Central memory CD8-positive, alpha-beta T cell (primary cell): ENCODE results near the gene AVPR2.

Experiments used
- ATAC-seq: fragments of 150-1000 bp; cut with Tn5 transposase; replicated peaks from 2 replicates; pipeline ENCODE4 v1.10.0; 2022; ENCODE audit warnings: mild to moderate bottlenecking, moderate FRiP score, moderate number of reproducible peaks; ENCODE audit not compliant: poor library complexity, severe bottlenecking; ENCODE audit errors: extremely low read depth
- DNase-seq, 2 donors: peaks; one replicate each; pipeline ENCODE4 v3.0.0; 2021; ENCODE audit warnings: low spot score in 2 of 2
- H3K27ac Mint-ChIP-seq: one replicate; pipeline ENCODE4 v1.8.0; 2022; ENCODE audit warnings: low read depth, mild to moderate bottlenecking, moderate library complexity, mixed read lengths
- H3K27me3 Mint-ChIP-seq: one replicate; pipeline ENCODE4 v1.8.0; 2022; ENCODE audit warnings: mixed read lengths
- H3K36me3 Mint-ChIP-seq: one replicate; pipeline ENCODE4 v1.8.0; 2022; ENCODE audit warnings: mild to moderate bottlenecking, moderate library complexity, mixed read lengths; ENCODE audit not compliant: insufficient read depth
- H3K4me1 Mint-ChIP-seq: one replicate; pipeline ENCODE4 v1.8.0; 2022; ENCODE audit warnings: mixed read lengths
- H3K4me3 Mint-ChIP-seq: one replicate; pipeline ENCODE4 v1.8.0; 2022; ENCODE audit warnings: mild to moderate bottlenecking, moderate library complexity, mixed read lengths
- H3K9me3 Mint-ChIP-seq: one replicate; pipeline ENCODE4 v1.8.0; 2022; ENCODE audit warnings: mixed read lengths

Gene AVPR2

GRCh38 chrX:153866302-153867019 is 38.0 kb upstream of the AVPR2 start:
- H3K4me1 Mint-ChIP-seq: no peaks in the 10 kb centered on the region
- DNase-seq: no peak
- no peaks in the 10 kb centered on the region for H3K36me3 Mint-ChIP-seq
- H3K4me3 Mint-ChIP-seq: no peak overlapping the region
- H3K9me3 Mint-ChIP-seq: no peaks in the 10 kb centered on the region
- H3K27ac Mint-ChIP-seq: no peak overlapping the region
- ATAC-seq: no peak
- no peaks in the 10 kb centered on the region for H3K27me3 Mint-ChIP-seq

GRCh38 chrX:153867139-153867538 is 37.3 kb upstream of the AVPR2 start:
- Mint-ChIP-seq H3K27ac (no peak overlapping the region), H3K27me3 (no peaks in the 10 kb centered on the region), H3K36me3 (no peaks in the 10 kb centered on the region), H3K4me1 (no peaks in the 10 kb centered on the region), H3K9me3 (no peaks in the 10 kb centered on the region), H3K4me3 (no peak overlapping the region)
- ATAC-seq (no peak), DNase-seq (no peak)

- H3K27me3 Mint-ChIP-seq: no peaks in the 10 kb centered on the region
- DNase-seq: no peak
- H3K4me1 Mint-ChIP-seq: no peaks in the 10 kb centered on the region
- no peak overlapping the region for H3K27ac Mint-ChIP-seq
- no peaks in the 10 kb centered on the region for H3K9me3 Mint-ChIP-seq
- no peaks in the 10 kb centered on the region for H3K36me3 Mint-ChIP-seq
- no peak for ATAC-seq
- no peak overlapping the region for H3K4me3 Mint-ChIP-seq
Measured at GRCh38 chrX:153867671-153868070, 36.8 kb upstream of the AVPR2 start.

GRCh38 chrX:153868576-153869472 is 35.6 kb upstream of the AVPR2 start:
- Mint-ChIP-seq H3K4me1 (no peaks in the 10 kb centered on the region), H3K4me3 (no peak overlapping the region)

GRCh38 chrX:153869473-153870287 is 34.8 kb upstream of the AVPR2 start:
- ATAC-seq (no peak), DNase-seq (no peak)
- peaks cover 3% of the 10 kb centered on the region for H3K36me3 Mint-ChIP-seq
- no peaks in the 10 kb centered on the region for H3K27me3 Mint-ChIP-seq
- no peak overlapping the region for H3K27ac Mint-ChIP-seq
- H3K4me3 Mint-ChIP-seq: no peak overlapping the region
- no peaks in the 10 kb centered on the region for H3K9me3 Mint-ChIP-seq
- peaks cover 3% of the 10 kb centered on the region for H3K4me1 Mint-ChIP-seq

More at GRCh38 chrX:153868576-153869472, 35.6 kb upstream of the AVPR2 start:
- no peak for ATAC-seq
- Mint-ChIP-seq H3K27me3 (no peaks in the 10 kb centered on the region), H3K36me3 (peaks cover 2% of the 10 kb centered on the region), H3K27ac (no peak overlapping the region), H3K9me3 (no peaks in the 10 kb centered on the region)
- DNase-seq: no peak

- ATAC-seq: no peak
- H3K36me3 Mint-ChIP-seq: peaks cover 5% of the 10 kb centered on the region
- H3K9me3 Mint-ChIP-seq: no peaks in the 10 kb centered on the region
- H3K27ac Mint-ChIP-seq: no peak overlapping the region
- peaks cover 9% of the 10 kb centered on the region for H3K4me1 Mint-ChIP-seq
- H3K27me3 Mint-ChIP-seq: no peaks in the 10 kb centered on the region
- no peak for DNase-seq
- H3K4me3 Mint-ChIP-seq: no peak overlapping the region
Measured at GRCh38 chrX:153870288-153870690, 34.2 kb upstream of the AVPR2 start.

- DNase-seq (no peak), ATAC-seq (no peak)
- Mint-ChIP-seq H3K4me3 (no peak overlapping the region), H3K27ac (no peak overlapping the region), H3K4me1 (peaks cover 9% of the 10 kb centered on the region), H3K27me3 (no peaks in the 10 kb centered on the region), H3K9me3 (no peaks in the 10 kb centered on the region), H3K36me3 (peaks cover 8% of the 10 kb centered on the region)
Measured at GRCh38 chrX:153870791-153871360, 33.6 kb upstream of the AVPR2 start.

GRCh38 chrX:153871451-153871850 is 33.0 kb upstream of the AVPR2 start:
- Mint-ChIP-seq H3K27me3 (peaks cover 5% of the 10 kb centered on the region), H3K4me3 (no peak overlapping the region), H3K9me3 (no peaks in the 10 kb centered on the region), H3K36me3 (peaks cover 10% of the 10 kb centered on the region), H3K27ac (no peak overlapping the region), H3K4me1 (peaks cover 9% of the 10 kb centered on the region)
- no peak for DNase-seq
- ATAC-seq: no peak

- Mint-ChIP-seq H3K36me3 (peaks cover 10% of the 10 kb centered on the region), H3K4me1 (peaks cover 9% of the 10 kb centered on the region), H3K27me3 (peaks cover 6% of the 10 kb centered on the region), H3K4me3 (no peak overlapping the region), H3K27ac (no peak overlapping the region), H3K9me3 (no peaks in the 10 kb centered on the region)
- DNase-seq: no peak
- ATAC-seq: no peak
Measured at GRCh38 chrX:153871946-153872878, 32.3 kb upstream of the AVPR2 start.

- ATAC-seq: no peak
- H3K27me3 Mint-ChIP-seq: peaks cover 14% of the 10 kb centered on the region
- H3K4me1 Mint-ChIP-seq: peaks cover 14% of the 10 kb centered on the region
- H3K36me3 Mint-ChIP-seq: peaks cover 10% of the 10 kb centered on the region
- no peak overlapping the region for H3K4me3 Mint-ChIP-seq
- no peak overlapping the region for H3K27ac Mint-ChIP-seq
- no peaks in the 10 kb centered on the region for H3K9me3 Mint-ChIP-seq
- no peak for DNase-seq
Measured at GRCh38 chrX:153873282-153874084, 31.0 kb upstream of the AVPR2 start.

GRCh38 chrX:153874085-153874365 is 30.4 kb upstream of the AVPR2 start:
- peaks cover 12% of the 10 kb centered on the region for H3K36me3 Mint-ChIP-seq
- H3K4me3 Mint-ChIP-seq: no peak overlapping the region
- peaks cover 18% of the 10 kb centered on the region for H3K4me1 Mint-ChIP-seq
- DNase-seq (no peak), ATAC-seq (no peak)
- H3K27ac Mint-ChIP-seq: no peak overlapping the region
- peaks cover 20% of the 10 kb centered on the region for H3K27me3 Mint-ChIP-seq
- H3K9me3 Mint-ChIP-seq: no peaks in the 10 kb centered on the region
